GM13976 (cell line): ENCODE results near the gene TMEM169.
"Not testable (repeated sequence)": the region's sequence is repeated elsewhere in the genome, so short reads cannot be mapped to it uniquely, and the experiment has no call there.

ENCODE experiments used
- DNase-seq: peaks from one replicate; pipeline ENCODE4 v3.0.0; 2012; ENCODE audit warnings: low spot score
- CTCF ChIP-seq: IDR thresholded peaks from 2 replicates; pipeline ENCODE4 v1.5.1; 2012; ENCODE audit warnings: borderline replicate concordance, mild to moderate bottlenecking; ENCODE audit not compliant: insufficient read depth; ENCODE audit errors: extremely low read depth, missing control alignments, control extremely low read depth
- in situ Hi-C: fragments of 300-500 bp; cut with MboI; formaldehyde crosslinking; loops from one replicate; pipeline ENCODE4 v1.12.0; 2022; ENCODE audit warnings: low sequenced_read_pairs, mixed read lengths, inconsistent platforms; ENCODE audit not compliant: unreplicated experiment

TMEM169 gene

GRCh38 chr2:216133397-216133796 is 51.7 kb downstream of the TMEM169 start:
- no peak for DNase-seq
- TF ChIP-seq CTCF = no peak
- in situ Hi-C loops = no loop called here

GRCh38 chr2:216134958-216135541 is 53.3 kb downstream of the TMEM169 start:
- DNase-seq = no peak
- in situ Hi-C loops = no loop called here
- no peak for TF ChIP-seq CTCF

- peak; percentile 36 for TF ChIP-seq CTCF
- DNase-seq = peak; percentile 17
- in situ Hi-C loops = no loop called here
Observed at GRCh38 chr2:216139884-216140283, 58.2 kb downstream of the TMEM169 start.

GRCh38 chr2:216141516-216141915 is 59.8 kb downstream of the TMEM169 start:
- in situ Hi-C loops, DNase-seq: not testable (repeated sequence)

GRCh38 chr2:216142540-216142939 is 60.8 kb downstream of the TMEM169 start:
- no peak for TF ChIP-seq CTCF
- in situ Hi-C loops = no loop called here
- DNase-seq = peak; percentile 70

- no peak for DNase-seq
- in situ Hi-C loops = no loop called here
- TF ChIP-seq CTCF = no peak
Observed at GRCh38 chr2:216144372-216144771, 62.7 kb downstream of the TMEM169 start.

GRCh38 chr2:216144857-216145256 is 63.1 kb downstream of the TMEM169 start:
- DNase-seq = no peak
- TF ChIP-seq CTCF = no peak
- in situ Hi-C loops = no loop called here

GRCh38 chr2:216146573-216146972 is 64.9 kb downstream of the TMEM169 start:
- in situ Hi-C loops = no loop called here
- DNase-seq = no peak
- TF ChIP-seq CTCF = no peak
